ENCODE results near the gene PRR16. TPM values are rescaled to one million over a fixed set of nuclear protein-coding genes. Genes with fewer than 3 reads are reported as not detected.

The PRR16 gene
- polyA plus RNA-seq, 1 donor: 28.0 TPM

DNA sequence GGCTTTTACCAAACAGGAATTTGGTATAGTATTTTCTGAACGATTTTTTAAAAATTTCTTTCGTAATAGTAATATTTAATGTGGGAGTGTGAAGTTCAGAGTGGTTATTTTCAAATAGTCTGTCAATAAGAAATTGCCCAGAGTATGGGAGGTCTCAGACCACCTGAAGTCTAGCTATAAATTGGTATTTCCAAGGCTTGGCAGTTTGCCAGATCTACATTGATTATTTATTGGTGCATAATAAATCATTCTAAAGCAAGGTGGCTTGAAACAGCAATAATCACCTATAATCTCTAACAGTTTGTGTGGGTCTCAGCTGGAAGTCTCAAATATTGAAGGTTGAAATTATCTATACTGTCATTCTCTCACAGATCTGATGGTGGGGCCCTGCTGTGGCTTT is 118.5 kb downstream of the PRR16 start:
- no peak for DNase-seq

- no peak for DNase-seq
Observed at GRCh38 chr5:120586646-120587045, 122.5 kb downstream of the PRR16 start.

DNA sequence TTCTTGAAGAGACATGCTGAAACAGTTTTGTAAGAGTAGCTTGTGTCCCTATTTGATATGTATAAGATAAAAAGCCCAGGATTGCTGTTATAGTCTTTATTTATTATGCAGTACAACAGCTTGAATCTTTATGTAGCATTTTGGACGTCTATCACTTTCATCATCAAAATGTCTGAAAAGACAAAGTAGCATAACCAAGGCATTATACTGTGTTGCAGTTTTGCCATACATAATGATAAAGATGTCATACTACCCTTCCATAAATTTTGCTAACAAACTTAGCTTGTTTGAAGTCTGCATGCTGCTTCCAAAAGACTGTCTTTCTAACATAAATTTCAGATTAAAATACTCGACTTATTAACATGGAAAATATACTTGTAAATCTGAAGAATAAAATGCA is 127.8 kb downstream of the PRR16 start:
- DNase-seq: no peak

- DNase-seq: no peak
Observed at GRCh38 chr5:120599576-120599975, 135.5 kb downstream of the PRR16 start.

DNA sequence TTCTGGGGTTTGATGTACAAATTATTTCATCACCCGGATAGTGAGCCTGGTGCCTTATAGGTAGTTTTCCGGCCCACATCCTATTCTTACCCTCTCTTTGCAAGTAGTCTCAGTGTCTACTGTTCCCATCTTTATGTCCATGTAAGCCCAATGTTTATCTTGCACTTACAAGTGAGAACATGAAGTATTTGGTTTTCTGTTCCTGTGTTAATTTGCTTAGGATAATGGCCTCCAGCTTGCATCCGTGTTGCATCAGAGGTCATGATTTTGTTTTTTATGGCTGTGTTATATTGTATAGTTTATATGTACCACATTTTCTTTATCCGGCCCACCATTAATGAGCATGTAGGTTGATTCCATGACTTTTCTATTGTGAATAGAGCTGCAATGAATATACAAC is 136.5 kb downstream of the PRR16 start:
- no peak for DNase-seq

- DNase-seq: no peak
Observed at GRCh38 chr5:120602033-120602432, 137.9 kb downstream of the PRR16 start.

GRCh38 chr5:120604884-120605283 is 140.8 kb downstream of the PRR16 start:
- DNase-seq: no peak

DNA sequence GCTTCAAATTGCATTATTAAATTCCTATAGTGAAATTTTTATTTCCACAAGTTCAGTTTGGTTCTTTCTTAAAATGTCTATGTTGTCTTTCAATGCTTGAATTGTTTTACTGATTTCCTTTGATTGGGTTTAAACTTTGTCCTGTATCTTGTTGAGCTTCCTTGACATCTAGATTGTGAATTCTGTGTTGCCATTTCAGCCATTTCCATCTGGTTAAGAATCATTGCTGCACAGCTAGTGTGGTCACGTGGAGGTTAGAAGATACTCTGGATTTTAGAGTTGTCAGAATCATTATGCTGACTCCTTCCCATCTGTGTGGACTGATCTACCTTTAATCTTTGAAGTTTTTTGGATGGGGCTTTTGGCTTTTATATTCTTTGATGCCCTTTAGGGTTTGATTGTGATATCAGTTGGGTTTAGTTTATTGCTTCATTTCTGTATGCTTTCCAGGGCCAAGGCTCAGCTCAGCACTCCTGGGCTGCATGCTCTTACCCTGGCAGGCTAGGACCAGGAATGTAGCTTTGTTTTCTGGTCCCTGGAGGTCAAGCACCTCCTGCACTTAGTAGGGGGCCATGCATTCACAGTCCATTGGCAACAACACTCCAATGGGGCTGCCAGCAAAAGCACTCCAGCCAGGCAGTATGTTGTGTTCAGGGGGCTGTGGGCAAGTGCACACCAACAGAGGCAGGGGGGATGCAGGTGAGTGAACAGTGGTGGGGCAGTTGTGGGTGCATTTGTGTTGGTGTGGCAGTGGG is 141.4 kb downstream of the PRR16 start:
- DNase-seq: no peak

GRCh38 chr5:120609570-120609969 is 145.5 kb downstream of the PRR16 start:
- no peak for DNase-seq

DNA sequence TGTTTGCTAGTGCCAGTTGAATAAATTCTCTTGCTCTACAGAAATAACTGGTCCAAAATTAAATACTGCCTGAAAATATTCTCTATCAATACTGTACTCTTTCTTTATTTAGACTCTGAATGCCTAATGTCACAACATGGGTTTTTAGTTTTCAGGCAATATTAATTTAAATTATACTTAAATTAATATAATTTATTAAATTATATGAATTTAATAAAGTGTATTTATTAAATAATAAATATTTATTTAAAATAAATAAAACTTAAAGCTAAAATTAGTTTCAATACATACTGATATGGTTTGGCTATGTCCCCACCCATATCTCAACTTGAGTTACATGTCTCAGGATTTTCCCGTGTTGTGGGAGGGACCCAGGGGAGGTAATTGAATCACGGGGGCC is 146.0 kb downstream of the PRR16 start:
- DNase-seq: no peak

GRCh38 chr5:120613729-120614128 is 149.6 kb downstream of the PRR16 start:
- DNase-seq: no peak

DNA sequence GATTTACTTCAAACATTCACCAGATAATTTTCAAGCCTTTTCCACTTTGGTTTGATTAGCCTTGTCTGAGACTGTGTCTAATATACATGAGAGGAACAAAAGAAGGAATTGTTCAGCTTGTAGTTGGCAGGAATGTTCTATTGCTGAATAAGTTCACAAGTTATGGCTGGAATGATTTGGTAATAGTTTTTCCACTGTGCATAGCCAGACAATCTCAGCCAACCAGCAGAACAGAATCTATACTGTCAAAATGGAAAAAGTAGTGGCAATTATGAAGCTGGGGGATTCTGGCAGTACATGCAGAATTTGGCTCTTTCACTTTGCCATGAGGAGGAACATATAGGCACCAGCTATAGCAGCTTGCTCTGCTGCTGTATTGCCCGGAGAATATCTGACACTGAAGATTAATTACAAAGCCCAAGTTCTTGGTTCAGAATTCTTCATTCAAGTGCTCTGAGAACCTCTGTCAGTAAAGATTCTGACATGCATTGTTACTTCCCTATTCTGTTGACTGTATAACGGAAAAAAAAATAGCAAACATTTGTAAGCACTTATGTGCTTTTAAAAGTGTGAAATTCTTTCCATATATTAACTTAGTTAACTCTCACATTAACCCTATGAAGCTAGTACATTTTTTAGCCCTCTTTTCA is 150.6 kb downstream of the PRR16 start:
- peak; percentile 67 for DNase-seq

DNA sequence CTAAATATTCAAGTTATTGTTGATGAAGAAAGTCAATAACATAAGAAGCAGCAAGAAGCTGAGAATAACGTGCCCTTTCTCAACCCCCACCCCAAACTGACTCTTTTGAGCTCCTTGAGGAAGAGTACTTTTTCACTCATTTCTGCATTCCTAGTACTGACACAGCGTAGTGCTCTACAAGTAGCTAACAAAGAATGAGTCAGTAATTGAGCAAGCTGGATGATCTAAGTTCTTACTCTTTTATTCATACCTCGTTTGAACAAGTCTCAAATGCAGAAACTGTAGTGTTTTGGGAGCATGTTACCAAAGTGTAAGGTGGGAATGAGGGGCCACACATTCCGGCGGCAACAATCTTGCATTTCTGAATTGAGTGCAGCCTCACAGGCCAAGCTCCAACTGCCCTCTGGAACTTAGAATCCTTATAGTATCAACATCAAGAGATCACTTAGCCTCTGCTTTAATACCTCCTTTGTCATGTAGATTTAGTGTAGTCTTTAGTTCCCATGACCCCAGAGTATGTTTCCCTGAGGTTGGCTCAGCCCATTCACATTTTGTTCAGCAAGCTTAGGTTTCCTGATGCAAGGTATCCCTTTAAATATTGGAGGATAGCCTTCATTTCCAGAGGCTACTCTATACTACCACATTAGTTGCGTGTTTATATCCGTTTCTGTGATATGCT is 152.0 kb downstream of the PRR16 start:
- no peak for DNase-seq

DNA sequence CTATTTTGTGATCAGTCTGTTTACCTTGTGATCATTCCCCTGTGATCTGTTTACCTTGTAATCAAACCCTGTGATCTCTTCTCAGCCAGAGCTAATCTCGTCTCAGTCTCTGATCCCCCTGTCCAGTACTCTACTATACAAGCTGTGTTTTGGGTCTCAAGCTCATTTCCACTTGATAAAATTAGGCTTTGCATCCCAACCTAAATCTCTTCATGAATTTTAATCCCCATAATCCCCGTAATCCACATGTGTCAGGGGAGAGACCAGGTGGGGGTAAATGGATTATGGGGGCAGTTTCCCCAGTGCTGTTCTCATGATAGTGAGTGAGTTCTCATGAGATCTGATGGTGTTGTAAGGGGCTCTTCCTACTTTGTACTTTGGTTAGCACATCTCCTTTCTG is 157.2 kb downstream of the PRR16 start:
- no peak for DNase-seq

- DNase-seq: no peak
Observed at GRCh38 chr5:120624021-120624563, 160.0 kb downstream of the PRR16 start.

DNA sequence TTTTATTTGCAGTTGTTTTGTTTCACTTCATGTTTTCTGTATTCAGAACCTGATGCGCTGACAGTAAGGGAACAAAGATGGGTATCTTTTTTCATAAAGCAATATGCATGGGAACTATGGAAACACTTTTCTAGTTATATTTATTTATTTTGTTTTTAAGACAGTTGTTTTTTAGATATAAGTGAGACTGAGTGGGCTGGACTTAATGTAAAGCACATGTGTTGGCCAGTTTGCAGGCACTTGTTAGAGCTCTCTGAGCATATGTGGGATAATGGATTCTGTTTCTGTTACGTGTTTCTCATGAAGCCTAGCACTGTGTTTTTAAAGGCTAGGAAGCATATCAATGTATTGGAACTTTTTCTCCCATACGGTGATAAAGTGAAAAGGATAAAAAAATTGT is 164.1 kb downstream of the PRR16 start:
- DNase-seq: peak; percentile 18

DNA sequence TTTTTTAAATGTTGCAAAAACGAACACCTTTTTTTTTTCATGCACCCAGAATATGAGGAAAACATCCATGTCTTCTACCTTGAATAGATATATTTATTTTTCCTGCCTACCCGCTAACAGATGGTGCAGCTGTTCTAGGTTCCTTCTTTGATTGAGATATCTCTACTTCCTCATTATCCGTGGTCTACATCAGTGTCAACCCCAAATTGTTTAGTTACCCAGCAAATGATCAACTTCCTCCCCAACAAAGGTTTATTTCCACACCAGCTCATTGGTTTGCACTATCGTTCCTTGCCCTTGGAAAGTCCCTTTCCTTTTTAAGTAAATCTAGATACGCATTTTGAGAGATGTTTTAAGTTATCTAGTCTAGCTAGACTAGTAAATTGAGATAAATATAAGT is 166.4 kb downstream of the PRR16 start:
- no peak for DNase-seq

- no peak for DNase-seq
Observed at GRCh38 chr5:120631611-120632010, 167.5 kb downstream of the PRR16 start.

DNA sequence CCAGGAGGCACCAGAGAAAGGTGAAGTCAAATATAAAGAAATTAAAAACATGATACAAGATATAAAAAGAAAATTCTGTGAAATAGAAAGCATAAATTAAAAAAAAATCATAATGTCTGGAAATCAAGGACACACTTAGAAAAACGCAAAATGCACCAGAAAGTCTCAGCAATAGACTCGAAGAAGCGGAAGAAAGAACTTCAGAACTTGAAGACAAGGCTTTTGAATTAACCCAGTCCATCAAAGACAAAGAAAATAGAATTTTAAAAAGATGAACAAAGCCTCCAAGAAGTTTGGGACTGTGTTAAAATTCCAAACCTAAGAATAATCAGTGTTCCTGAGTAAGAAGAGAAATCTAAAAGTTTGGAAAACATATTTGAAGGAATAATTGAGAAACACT is 168.3 kb downstream of the PRR16 start:
- no peak for DNase-seq

GRCh38 chr5:120638449-120638848 is 174.3 kb downstream of the PRR16 start:
- no peak for DNase-seq

DNA sequence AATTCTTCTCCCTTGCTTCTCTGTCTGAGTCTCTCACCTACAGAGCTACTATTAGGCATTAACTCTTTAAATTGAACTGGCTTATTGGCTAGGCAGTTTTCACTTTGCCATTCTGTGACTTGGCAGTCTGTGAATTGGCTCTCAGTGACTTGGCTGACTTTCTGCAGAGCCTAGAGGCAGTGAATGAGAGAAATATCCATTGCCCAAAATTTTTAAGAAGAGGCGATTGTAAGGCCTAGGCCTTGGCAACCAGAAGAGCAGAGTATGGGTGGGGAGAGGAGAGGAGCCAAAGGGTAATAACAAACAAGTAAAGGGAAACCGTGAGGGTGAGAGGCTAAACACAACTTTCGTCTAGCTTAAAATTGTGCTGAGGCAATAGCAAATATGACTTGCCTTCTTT is 176.7 kb downstream of the PRR16 start:
- DNase-seq: no peak

DNA sequence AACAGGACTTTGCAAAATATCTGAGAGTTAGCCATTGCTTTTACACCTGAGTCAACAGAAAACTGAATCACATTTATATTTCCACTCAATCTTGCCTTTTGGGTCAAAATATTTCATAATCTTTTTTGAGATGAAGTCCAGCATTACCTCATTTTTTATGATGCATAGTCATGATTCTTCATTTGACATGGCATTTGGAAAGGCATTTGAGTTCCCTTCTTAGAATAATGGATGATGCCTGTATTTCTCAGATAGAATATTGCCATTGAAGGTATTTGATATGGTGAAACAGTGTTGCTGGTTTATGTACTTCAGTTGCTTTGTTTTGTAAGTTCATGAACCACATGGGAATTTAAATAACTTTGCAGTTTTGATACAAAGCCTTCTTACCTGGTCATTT is 180.4 kb downstream of the PRR16 start:
- no peak for DNase-seq

GRCh38 chr5:120655828-120656435 is 191.8 kb downstream of the PRR16 start:
- peak; percentile 12 for DNase-seq

Measured in hindlimb muscle (tissue), 1 donor.